ENCODE results near the gene AMFR.

DNA sequence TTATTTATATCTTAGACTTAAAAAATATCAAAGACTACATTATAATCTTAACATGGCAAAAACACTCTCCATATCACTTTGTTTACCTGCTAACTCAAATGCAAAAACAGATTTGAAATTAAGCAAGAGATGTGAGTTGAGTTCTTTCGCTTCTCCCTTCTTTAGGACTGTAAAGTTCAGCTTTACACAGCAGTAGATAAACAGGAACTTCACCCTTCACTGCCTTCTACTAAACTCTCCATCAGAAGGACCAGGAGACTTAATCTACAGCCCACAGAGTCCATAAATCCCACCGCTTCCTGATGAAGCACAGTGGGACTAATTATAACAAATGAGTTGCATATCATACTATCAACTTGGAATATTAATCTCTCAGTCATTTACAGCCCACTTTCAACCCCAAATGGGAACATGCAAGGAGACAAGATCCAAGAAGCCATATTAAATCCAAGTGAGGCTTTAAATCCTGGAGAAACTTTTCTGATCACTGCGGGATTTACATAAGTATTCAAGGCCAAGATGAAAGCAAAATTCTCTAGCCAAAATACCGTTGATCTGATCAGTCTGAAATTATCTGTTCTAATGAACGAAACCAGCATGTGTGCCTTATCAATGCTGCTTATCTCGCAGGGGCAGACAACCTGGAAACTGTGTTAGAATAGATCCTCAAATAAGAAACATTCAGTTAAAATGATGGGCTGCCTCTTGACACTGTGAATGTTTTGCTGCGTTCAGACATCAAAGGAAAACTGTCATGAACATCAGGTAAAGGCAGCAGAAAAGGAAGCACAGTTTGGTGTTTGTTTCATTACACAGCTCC, 1.6 kb downstream of the AMFR start:
- TF ChIP-seq FOXM1 (CRISPR knock-in tag; IDR thresholded peaks at IDR 0.05) = no peak
- no peak for TF ChIP-seq TBP (CRISPR knock-in tag; IDR thresholded peaks at IDR 0.05)
- TF ChIP-seq SP2 (CRISPR knock-in tag; IDR thresholded peaks at IDR 0.05) = no peak
- no peak for TF ChIP-seq MAFG (CRISPR knock-in tag; IDR thresholded peaks at IDR 0.05)
